IgD-negative memory B cell (primary cell): Measurements from ENCODE around the gene TULP1. TPM values are rescaled to one million over a fixed set of nuclear protein-coding genes. Genes with fewer than 3 reads are reported as not detected.

Experiments
- H3K27ac Mint-ChIP-seq, 3 donors: one replicate each; pipeline ENCODE4 v1.8.0; 2020 to 2022; ENCODE audit warnings: mild to moderate bottlenecking in 3 of 3, mixed read lengths in 3 of 3, moderate library complexity in 1 of 3
- H3K27me3 Mint-ChIP-seq: one replicate; pipeline ENCODE4 v1.8.0; 2021; ENCODE audit warnings: mixed read lengths
- H3K36me3 Mint-ChIP-seq: one replicate; pipeline ENCODE4 v1.8.0; 2020; ENCODE audit warnings: mild to moderate bottlenecking, mixed read lengths
- H3K4me1 Mint-ChIP-seq, 3 donors: one replicate each; pipeline ENCODE4 v1.8.0; 2020 to 2022; ENCODE audit warnings: mixed read lengths in 3 of 3, mild to moderate bottlenecking in 1 of 3
- H3K4me3 Mint-ChIP-seq, 4 donors: one replicate each; pipeline ENCODE4 v1.8.0; 2020 to 2022; ENCODE audit warnings: mild to moderate bottlenecking in 4 of 4, mixed read lengths in 4 of 4, moderate library complexity in 3 of 4
- H3K9me3 Mint-ChIP-seq, 3 donors: one replicate each; pipeline ENCODE4 v1.8.0; 2020 to 2021; ENCODE audit warnings: mixed read lengths in 3 of 3, mild to moderate bottlenecking in 1 of 3
- polyA plus RNA-seq: library from polyadenylated mRNA; unstranded; fragments of 300-500 nt; fragmentation: Illumina TruSeq; gene quantifications from one replicate; pipeline ENCODE4 v1.2.3, GENCODE V29; 2021

TULP1 gene
- polyA plus RNA-seq, 1 donor from 2014 or later = not detected

- H3K4me1 Mint-ChIP-seq = peaks cover 17 to 25% (median 23%) of the 10 kb centered on the region in 3 donors
- peaks cover 6% of the 10 kb centered on the region for H3K36me3 Mint-ChIP-seq
- H3K27ac Mint-ChIP-seq = peak overlapping the region in 1 of 3 donors; percentile 33
- H3K27me3 Mint-ChIP-seq = no peaks in the 10 kb centered on the region
- H3K4me3 Mint-ChIP-seq = peak overlapping the region in 3 of 4 donors; percentile 24 to 86 (median 27)
- H3K9me3 Mint-ChIP-seq = no peaks in the 10 kb centered on the region
Measured at GRCh38 chr6:35454391-35455110, 58.1 kb downstream of the TULP1 start.

GRCh38 chr6:35453236-35453635 lies 59.5 kb downstream of the TULP1 start:
- Mint-ChIP-seq H3K9me3 (no peaks in the 10 kb centered on the region), H3K4me3 (peak overlapping the region; percentile 78 to 94 (median 82)), H3K27me3 (no peaks in the 10 kb centered on the region), H3K27ac (no peak overlapping the region), H3K36me3 (peaks cover 3% of the 10 kb centered on the region), H3K4me1 (peaks cover 21 to 27% (median 26%) of the 10 kb centered on the region in 3 donors)

GRCh38 chr6:35452183-35453090 lies 60.3 kb downstream of the TULP1 start, which contains the start of gene FANCE:
TSS of gene FANCE (plus strand) at chr6:35452338. CDS start at chr6:35452546, 208 bp downstream.
- peaks cover 21 to 24% (median 21%) of the 10 kb centered on the region in 3 donors for H3K4me1 Mint-ChIP-seq
- H3K27ac Mint-ChIP-seq = peak within 1 kb of the TSS; percentile 4 to 53 (median 4)
- H3K36me3 Mint-ChIP-seq = peaks cover 3% of the 10 kb centered on the region
- H3K9me3 Mint-ChIP-seq = no peaks in the 10 kb centered on the region
- H3K4me3 Mint-ChIP-seq = peak within 1 kb of the TSS; percentile 85 to 94 (median 90)
- H3K27me3 Mint-ChIP-seq = no peaks in the 10 kb centered on the region

- H3K4me1 Mint-ChIP-seq = peaks cover 21 to 24% (median 21%) of the 10 kb centered on the region in 3 donors
- H3K27ac Mint-ChIP-seq = peak overlapping the region in 2 of 3 donors; percentile 4
- peak overlapping the region; percentile 85 to 93 (median 90) for H3K4me3 Mint-ChIP-seq
- H3K36me3 Mint-ChIP-seq = peaks cover 3% of the 10 kb centered on the region
- no peaks in the 10 kb centered on the region for H3K9me3 Mint-ChIP-seq
- no peaks in the 10 kb centered on the region for H3K27me3 Mint-ChIP-seq
Measured at GRCh38 chr6:35451354-35452182, 61.1 kb downstream of the TULP1 start.

- Mint-ChIP-seq H3K9me3 (no peaks in the 10 kb centered on the region), H3K4me1 (peaks cover 19 to 21% (median 21%) of the 10 kb centered on the region in 3 donors), H3K36me3 (no peaks in the 10 kb centered on the region), H3K4me3 (peak overlapping the region in 3 of 4 donors; percentile 16 to 86 (median 32)), H3K27ac (peak overlapping the region in 1 of 3 donors; percentile 52), H3K27me3 (no peaks in the 10 kb centered on the region)
Measured at GRCh38 chr6:35449287-35449881, 63.3 kb downstream of the TULP1 start.

GRCh38 chr6:35448191-35448590 lies 64.5 kb downstream of the TULP1 start:
- peaks cover 14 to 19% (median 17%) of the 10 kb centered on the region in 3 donors for H3K4me1 Mint-ChIP-seq
- peak overlapping the region in 1 of 3 donors; percentile 83 for H3K27ac Mint-ChIP-seq

More at GRCh38 chr6:35448191-35448590, 64.5 kb downstream of the TULP1 start:
- Mint-ChIP-seq H3K36me3 (no peaks in the 10 kb centered on the region), H3K9me3 (no peaks in the 10 kb centered on the region), H3K27me3 (no peaks in the 10 kb centered on the region), H3K4me3 (peak overlapping the region in 1 of 4 donors; percentile 8)

Other genes starting within 250 kb of the TULP1 start
- gene DEF6, start 215.1 kb downstream of the TULP1 start, polyA plus RNA-seq = 122 TPM
- 8.4 TPM for gene PPARD, start 170.3 kb downstream of the TULP1 start, polyA plus RNA-seq
- gene FANCE, start 60.6 kb downstream of the TULP1 start, polyA plus RNA-seq = 5.8 TPM
- gene RPL10A, start 44.5 kb downstream of the TULP1 start, polyA plus RNA-seq = 1,088 TPM
- not detected for gene TEAD3, start 15.8 kb downstream of the TULP1 start, polyA plus RNA-seq
- gene FKBP5, start 176.0 kb upstream of the TULP1 start, polyA plus RNA-seq = 25.1 TPM
- 0.39 TPM for gene ARMC12, start 224.1 kb upstream of the TULP1 start, polyA plus RNA-seq